GM19239 (cell line): Measurements from ENCODE around the gene VENTX.

Experiments used
- DNase-seq: peaks from one replicate; pipeline ENCODE4 v3.0.0; 2011; ENCODE audit warnings: low spot score; ENCODE audit not compliant: insufficient read length
- FAIRE-seq: peaks from 2 replicates; lab custom pipeline; 2011; peaks lifted over from hg19 to GRCh38; lab: Jason Lieb, UNC

VENTX gene

GRCh38 chr10:133281084-133281483 lies 43.4 kb downstream of the VENTX start:
- no peak for DNase-seq
- no peak for FAIRE-seq

DNA sequence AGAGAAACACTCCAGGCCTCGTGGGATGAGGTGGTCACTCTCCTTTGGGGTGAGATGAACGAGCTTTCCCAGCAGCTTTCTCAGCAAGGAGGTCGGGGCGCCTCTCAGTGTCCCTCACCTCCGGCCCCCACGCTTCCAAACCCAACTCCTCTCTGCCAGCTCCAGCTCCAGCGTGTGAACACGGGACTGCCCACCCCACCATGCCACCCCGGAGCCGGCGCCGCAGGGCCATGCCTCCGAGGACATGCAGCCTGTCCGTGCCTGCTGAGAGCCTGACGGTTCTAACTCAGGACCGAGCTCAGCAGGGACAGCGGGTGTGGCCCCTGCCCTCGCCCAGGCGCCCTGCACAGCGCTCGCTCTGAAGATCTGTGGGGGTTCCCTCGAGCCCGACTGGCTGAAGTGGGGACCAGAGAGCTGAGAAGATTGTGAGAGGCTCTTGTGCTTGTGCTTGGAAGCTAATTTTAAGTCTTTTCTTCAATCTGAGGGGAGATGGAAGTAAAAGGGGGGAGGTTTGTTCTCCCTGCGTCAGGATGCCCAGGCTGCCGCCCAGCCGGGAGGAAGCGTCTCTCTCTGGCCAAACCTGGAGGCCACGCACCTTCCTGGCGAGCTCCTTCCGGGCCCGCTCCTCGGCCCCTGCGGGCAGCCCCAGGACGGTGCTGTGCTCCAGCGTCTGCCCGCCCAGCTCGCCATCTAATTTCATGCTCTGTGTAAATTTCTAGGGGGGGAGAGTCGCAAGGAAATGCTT lies 44.1 kb downstream of the VENTX start:
- no peak for FAIRE-seq
- DNase-seq: no peak

DNA sequence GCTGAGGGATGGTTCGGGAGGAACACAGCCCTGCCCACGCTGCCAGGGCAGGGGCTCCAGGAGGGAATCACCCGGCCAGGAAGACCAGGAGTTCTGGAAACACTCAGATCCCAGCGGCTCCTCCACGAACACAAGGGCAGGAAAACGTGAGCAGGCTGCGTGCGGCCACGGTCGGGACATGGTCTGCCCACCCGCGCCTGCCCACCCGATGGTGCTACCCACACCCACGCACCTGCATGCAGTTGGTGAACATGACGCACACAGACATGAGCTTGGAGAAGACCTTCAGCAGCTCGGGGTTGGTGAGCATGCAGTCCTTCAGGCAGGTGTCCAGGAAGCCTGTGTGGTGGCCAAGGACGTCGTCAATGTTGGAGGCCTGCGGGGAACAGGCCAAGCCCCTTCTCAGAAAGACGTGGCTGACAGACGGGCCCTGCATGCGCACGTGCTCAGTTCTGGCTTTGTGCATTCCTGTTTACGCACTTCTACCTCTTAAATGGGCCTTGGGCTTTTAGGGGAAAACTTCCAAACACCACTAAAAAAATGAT lies 45.3 kb downstream of the VENTX start:
- DNase-seq (no peak), FAIRE-seq (no peak)

- DNase-seq: no peak
- no peak for FAIRE-seq
Measured at GRCh38 chr10:133283931-133284330, 46.3 kb downstream of the VENTX start.

DNA sequence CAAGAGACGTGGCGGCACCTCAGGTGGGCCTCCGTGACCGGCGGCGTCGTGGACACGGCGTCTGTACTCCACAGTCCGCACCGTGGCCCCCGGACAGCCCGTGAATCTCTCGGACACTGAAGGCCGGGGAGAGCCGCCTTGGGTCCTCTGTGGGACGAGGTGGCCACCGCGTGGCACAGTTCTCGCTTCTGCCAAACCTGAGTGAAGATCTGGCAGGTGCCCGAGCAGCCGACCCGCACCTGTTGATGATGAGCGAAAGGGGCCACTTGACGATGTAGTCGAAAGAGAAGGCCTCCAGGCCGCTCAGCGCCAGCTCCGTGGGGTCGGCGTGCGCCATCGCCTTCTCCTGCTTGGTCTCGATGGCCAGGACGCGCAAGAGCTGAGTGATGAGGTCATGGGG lies 47.6 kb downstream of the VENTX start:
- no peak for DNase-seq

GRCh38 chr10:133286366-133286765 lies 48.7 kb downstream of the VENTX start:
- DNase-seq: no peak
- no peak for FAIRE-seq

More for the DNA sequence above, 47.6 kb downstream of the VENTX start:
- no peak for FAIRE-seq

DNA sequence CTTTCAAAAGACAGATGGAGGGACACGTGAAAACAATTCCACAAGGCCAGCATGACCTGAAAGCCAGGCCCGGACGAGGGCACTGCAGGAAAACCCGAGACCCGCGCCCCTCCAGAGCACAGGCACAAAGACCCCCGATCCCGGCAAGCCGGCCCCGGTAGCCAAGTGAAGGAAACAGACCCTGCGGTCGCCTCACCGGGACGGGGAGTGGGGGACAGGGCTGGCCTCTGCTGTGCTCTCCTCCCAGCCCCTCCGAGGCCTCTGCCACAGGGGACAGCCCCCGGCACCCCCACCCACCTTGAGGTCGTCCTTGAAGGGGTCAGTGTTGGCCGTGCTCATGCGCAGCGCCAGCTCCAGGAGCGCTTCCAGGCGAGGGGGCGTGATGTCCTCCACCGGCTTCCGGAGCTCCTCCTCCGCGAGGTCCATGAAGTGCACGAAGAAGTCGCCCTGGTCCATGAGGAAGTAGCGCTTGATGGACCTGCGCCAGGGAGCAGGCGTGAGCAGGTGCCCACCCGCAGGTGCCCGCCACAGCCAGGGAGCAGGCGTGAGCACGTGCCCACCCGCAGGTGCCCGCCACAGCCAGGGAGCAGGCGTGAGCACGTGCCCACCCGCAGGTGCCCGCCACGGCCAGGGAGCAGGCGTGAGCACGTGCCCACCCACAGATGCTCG lies 50.3 kb downstream of the VENTX start:
- no peak for FAIRE-seq
- no peak for DNase-seq

GRCh38 chr10:133289761-133290160 lies 52.1 kb downstream of the VENTX start:
- no peak for FAIRE-seq

More at GRCh38 chr10:133289761-133290160, 52.1 kb downstream of the VENTX start:
- DNase-seq: no peak
